ENCODE data around the gene EPHB2.

Gene EPHB2

DNA sequence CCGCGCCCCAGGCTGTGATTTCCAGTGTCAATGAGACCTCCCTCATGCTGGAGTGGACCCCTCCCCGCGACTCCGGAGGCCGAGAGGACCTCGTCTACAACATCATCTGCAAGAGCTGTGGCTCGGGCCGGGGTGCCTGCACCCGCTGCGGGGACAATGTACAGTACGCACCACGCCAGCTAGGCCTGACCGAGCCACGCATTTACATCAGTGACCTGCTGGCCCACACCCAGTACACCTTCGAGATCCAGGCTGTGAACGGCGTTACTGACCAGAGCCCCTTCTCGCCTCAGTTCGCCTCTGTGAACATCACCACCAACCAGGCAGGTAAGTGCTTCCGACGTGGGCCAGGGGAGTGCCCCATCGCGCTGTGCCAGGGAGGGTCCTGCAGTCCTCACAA, 154.2 kb downstream of the EPHB2 start:
- DNase-seq, result no peak

DNA sequence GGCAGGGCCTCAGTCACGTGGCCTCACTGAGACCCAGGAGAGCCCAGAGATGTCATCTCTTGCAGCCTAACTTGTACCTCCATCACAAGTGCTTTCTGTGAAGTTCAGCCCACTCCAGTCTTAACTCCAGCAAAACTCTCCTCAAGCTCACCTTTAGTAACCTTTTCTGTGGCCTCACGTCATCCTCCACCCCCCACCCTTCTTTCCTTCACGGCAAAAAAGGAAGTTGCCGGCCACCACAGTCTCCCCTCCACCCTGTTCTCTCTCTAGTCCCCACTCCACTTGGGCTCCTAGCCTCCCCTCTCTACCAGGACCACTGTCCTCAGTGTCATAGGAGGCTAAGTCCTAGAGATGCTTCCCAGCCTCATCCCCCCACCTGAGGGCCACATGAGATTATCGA, 155.1 kb downstream of the EPHB2 start:
- DNase-seq, result no peak

DNA sequence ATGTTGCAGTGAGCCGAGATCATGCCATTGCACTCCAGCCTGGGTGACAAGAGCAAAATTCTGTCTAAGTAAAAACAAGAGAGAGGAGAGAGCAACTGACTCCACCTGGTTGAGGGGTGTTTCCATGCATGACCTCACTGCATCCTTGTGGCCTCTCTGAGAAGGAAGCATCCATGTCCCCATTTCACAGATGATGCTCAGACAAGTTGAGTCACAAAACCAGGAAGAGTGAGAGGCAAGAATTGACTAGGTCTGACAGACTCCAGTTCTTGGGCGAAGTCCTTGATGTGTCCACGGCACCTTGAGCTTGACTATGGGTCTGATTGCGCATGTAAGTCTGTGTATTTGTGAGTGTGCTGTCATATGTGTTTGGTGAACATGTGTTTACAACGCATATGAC, 156.2 kb downstream of the EPHB2 start:
- no peak for DNase-seq

DNA sequence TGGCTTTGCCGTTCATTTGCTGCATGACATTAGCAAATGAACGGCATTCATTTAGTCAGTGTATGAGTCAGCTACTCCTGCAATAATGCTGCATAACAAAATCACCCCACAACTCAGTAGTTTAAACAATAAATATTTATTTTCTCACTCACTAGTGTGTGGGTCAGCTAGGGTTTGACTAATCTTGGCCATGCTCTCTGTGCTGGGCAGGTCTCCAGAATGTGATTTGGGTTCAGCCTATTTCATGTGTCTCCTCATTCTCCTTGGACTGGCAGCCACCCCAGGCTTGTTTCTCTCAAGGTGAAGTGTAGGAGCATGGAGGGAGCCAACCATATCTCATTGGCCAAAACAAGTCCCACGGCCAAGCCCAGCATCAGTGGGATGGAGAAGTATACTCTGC, 157.7 kb downstream of the EPHB2 start:
- no peak for DNase-seq

DNA sequence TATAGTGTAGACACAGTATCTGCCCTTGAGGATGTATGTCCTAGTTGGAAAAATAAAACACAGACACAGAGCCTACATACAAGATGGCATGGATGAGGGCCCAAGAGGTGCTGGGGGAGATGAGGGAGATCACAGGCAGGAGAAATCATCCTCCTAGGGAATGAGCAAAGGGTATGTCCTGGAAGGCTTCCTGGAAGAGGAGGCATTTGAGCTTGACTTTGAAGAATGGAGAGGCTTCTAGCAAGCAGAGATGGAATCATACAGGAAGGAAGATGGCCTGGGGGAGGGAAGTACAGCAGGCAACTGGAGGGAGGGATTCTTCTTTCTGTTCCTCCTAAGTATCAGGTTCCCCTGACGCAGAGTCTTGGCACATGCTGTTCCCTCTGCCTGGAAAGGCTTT, 158.7 kb downstream of the EPHB2 start:
- DNase-seq, result no peak

DNA sequence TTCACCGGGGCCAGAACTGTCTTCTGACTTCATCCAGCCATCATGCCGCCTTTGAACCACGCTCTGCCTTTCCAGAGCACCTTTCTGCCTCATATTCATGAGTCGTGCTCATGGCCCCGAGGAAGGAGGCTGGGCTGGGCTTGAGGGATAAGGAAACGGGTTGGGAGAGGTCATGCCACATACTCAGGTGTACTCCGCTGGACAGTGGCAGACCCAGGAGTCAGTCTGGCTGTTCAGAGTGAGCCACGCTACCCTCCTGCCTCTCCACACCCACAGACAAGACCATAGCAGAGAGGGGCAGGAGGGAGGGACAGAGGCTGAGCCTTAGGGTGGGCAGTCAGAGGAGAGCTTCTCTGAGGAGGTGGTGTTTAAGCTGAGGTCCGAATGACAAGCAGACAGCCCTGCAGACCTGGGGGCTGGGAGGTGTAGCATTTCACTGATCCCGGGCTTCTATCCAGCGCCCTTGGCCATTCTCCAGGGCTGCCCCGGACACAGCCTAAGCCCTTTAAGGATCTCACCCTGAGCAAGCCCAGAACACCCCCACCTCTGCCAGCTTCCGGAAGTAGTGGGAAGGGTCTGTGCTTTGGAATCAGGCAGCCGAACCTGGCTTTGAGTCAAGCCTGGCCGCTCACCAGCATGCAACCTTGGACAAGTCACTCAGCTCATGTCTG, 159.7 kb downstream of the EPHB2 start:
- no peak for DNase-seq

DNA sequence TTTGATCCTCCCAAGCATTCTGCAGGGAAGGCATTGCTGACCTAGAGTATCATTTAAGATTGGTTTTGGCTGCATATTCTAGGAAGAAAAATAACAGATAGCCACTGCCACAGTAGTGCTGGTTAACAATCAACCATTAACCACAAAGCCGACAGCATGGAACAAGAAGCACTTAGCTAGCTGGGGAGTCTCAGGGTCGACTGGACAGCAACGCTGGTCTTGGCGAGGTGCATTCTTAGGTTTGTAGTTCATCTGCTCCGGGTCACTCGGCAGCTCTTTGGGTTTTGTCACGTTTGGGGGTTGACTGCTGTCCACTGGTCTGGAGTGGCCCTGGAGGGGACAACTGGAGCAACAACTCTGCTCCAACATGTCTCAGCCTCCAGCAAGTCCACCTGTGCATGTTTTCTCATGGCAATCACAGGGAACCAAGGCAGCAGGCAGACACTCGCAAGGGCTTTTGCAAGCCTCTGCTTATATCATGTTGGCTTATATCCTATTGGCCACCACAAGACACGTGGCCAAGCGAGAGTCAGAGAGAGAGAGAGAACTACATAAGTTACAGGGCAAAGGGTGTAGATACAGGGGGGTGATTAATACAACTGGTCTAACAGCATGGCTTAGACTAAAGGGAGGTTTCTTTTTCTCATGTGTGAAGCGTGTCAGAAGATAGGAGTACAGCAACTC, 162.5 kb downstream of the EPHB2 start:
- DNase-seq, result no peak

DNA sequence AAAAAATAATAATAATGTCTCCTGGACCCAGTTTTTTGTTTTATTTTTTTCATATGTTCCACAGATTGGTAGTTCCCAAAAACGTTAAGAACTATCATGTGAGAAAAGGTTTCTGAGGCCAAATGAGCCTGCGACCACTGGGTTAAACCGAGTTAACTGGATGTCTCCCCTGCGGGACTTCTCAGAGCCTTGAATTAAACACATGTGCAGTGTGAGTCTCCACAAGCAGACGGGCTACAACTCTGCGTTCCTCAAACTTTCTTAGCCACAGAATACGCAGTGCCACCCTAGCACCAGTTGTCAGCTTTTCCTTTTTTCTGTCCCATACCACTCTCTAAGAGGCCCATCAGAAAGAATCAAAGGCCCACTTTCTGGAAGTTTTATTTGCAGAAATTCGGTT, 164.1 kb downstream of the EPHB2 start:
- DNase-seq, result no peak

DNA sequence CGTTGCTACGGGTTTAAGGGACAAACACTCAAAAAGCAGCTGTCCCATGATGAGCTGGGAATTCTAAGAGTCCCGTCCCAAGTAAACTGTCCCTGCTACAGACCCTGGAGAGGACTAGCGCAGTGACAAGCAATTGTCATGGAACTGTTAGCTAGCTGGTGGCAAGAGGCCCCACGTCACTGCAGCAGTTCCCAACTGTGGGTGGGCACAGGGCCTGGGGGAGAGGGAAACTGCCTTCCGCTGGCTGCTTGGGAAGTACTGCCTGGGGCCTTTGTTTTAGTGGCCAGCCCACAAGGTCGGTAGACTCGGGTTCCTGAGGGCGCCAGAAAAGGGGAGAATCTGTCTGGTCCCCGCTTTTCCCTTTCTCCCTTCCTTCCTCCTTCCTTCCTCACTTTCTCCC, 164.6 kb downstream of the EPHB2 start:
- no peak for DNase-seq

DNA sequence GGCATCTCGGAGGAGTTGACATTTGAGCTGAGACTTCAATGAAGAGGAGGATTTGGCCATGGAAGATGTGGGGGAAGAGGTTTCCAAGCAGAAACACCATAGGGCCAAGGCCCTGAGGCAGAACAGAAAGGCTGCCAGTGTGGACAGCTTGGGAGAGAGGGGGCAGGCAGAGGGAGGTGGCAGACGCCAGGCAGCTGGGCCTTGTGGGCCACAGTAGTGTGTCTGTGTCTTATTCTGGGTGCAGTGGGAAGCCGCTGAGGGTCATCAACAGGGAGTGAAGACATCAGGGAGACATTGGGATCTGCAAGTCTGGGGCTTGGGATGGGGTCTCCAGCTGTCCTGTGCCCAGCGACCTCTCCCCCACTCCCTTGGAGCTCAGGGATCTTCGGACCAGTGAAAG, 165.2 kb downstream of the EPHB2 start:
- no peak for DNase-seq

DNA sequence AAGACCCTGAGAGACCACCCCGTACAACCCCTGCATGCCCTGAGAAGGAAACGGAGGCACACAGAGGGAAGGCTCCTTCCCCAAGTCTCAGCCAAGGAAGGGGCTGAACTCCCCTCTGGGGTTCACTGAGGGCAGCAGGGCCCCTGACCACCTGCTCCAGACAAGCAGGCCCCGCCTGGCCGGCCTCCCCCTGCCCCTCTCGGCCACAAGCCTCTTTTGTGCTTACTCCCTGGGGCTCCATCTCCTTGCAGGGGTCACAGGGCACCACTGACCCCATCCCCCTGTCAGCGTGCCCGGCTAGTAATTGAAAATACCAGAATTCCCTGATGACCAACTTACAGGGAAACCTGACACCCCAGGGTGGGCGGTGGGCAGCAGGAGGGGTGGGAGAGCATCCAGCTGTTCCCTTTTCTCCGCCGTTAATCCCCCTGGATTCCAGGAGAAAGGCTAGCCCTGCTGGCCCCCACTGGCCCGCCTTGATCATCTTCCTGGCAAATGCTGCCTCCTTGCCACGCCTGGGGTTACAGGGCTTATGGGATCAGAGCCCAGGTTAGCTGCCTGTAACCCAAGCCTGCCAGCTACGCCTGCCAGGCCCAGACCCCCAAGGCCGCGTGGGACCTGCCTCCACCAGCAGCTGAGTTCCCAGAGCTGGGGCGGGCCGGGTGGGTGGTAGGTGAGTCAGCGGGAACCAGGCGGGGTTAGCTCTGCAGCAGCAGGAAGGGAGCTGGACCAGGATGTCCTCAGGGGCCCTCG, 165.9 kb downstream of the EPHB2 start:
- no peak for DNase-seq

DNA sequence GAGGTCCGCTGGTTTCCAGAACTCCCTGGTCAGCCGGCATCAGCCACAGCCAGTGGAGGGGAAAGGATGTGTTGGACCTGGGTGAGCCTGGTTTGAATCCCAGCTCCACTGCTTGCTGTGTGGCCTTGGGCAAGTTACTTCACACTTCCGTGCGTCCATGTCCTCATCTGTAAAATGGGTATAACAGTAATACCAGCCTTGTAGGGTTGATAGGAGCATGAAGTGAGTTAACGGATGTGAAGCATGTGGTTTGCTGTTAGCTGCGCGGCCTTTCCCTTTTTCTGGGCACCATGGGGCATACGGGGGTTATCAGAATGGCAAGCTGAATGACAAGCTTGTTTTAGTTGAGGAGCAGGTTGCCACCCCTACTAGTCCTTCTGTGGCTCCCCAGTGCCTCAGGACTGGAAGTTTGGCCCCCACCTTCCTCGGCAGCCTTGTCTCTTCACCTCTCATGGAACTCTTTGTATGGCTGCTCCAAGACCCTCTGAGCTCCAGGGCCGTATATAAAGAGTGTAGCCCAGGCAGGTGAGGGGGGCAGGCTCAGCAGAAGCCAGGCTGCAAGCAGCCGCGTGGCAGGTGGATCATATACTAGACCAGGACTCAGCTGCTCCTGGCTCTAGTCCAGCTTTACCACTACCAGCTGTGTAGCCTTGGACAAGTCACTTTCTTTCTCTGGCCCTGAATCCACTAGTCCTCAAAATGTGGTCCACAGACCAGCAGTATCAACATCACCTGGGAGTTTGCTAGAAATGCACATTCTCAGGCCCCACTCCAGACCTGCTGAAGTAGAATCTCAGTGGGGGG, 166.7 kb downstream of the EPHB2 start:
- peak; percentile 79 for DNase-seq

DNA sequence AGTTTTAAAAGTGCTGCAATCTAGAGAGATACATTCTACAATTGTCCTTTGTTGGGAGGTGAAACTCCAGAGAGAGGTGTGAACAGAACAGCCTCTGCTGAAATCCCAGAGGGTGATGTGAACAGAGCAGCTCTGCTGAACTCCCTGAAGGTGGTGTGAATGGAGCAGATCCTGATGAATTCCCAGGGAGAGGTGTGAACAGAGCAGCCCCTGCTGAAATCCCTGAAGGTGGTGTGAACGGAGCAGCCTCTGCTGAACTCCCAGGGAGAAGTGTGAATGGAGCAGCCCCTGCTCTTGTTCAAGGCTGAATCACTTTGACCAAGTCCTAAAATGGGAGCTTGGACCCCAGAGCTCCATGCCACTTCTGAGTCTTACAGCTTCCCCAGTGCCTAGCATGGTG, 167.3 kb downstream of the EPHB2 start:
- DNase-seq, result no peak

DNA sequence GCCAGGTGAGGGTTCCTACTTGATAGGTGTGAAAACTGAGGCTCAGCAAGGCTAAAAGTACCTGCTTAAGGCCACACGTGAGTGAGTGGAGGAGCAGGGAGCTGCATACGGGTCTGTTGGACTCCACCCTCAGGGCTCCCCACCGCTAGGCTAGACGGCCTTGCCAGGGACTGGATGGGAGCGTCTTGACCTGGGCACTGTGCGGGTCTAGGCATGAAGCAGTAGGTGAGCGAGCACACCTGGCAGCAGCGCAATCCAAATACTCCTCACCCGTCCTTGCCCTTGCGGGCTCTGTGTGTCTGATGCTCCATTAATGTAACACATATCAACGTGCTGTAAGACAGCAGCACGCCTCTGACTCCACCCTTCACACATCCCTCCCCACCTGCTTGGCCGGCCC, 168.0 kb downstream of the EPHB2 start:
- no peak for DNase-seq

DNA sequence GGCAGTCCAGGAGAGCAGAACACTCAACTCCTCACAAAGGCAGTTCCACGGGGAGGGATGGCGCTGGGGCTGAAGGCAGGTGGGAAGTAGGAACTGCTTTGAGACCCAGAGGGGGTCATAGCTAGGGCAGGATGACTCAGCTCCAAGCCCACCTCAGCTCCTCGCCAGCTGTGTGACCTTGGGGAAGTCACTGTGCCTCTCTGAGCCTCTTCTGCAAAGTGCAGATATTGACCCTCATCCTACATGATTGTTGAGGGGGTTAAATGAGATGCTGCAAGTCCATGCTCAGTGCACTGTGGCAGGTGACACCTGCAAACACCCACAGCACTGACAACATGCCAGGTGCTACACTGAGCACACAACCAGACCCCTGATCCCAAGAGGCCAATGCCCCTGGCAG, 168.8 kb downstream of the EPHB2 start:
- DNase-seq, result no peak

DNA sequence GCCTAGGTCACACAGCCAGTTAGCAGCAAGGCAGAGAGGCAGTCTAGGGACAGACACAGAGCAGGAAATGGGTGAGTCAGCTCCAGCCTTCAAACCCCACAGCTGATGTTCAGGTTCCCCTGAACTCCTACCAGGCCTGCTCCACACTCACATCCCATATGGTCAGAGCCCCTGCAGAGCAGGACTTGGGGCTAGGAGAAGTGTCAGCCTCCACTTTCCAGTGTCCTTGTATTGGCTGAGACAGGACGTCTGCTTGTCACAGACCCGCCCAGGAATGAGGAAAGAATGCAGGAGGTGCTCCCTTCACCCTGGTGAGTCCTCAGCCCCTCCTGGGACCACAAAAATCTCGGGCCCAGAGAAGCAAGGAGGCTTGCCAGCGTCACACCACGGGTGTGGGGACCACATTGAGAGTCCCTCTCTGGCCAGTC, 169.5 kb downstream of the EPHB2 start:
- DNase-seq, result no peak

DNA sequence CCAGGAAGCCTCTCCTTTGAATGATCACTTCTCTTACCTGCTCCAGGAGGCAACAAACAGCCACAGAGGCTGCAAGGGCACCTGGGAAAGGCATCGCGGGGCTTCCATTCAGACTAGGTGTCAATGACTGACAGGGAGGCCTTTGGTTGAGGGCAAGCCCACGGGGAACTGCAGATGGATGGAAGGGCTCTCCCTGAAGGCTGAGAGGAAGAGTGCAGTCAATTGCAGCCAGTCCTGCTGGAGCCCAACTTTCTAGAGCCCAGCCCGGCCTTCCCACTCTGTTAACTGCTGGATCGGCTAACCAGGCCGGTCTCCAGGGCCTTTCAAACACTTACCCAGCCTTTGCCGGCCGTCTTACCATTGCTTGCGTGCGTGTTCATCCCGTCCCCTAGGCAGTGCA, 172.8 kb downstream of the EPHB2 start:
- DNase-seq, result no peak

DNA sequence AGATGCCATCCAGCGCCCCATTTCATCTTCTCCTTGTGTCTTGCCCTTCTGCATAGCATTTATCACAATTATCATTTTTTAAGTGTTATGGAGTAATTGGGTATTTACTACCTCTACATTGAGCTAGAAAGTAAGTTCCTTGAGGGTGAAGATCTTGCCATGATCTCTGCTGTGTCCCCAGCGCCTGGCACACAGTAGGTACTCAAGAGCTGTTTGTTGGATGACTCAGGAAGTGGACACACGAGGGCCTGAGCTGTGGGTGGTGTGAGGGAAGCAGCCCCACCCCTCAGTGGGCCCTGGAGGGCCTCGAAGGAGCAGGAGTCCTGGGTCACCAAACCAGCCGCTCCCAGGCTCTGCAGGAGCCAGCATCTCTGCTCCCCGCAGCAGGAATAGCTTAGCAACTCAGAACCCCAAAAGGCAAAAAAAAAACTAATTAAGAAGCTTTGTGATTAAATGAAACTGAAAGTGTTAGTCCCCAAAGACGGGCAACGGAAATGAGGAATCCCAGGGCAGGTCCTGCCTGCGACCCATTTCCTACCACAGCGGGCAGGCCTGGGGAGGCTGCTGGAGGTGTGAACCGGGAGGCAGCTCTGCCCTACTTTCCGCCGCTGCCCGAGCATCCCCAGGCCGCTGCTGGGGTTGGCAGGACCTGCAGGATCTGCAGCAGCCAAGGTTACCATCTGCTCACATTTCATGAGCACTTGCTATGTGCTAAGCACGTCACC, 174.3 kb downstream of the EPHB2 start:
- peak; percentile 43 for DNase-seq

DNA sequence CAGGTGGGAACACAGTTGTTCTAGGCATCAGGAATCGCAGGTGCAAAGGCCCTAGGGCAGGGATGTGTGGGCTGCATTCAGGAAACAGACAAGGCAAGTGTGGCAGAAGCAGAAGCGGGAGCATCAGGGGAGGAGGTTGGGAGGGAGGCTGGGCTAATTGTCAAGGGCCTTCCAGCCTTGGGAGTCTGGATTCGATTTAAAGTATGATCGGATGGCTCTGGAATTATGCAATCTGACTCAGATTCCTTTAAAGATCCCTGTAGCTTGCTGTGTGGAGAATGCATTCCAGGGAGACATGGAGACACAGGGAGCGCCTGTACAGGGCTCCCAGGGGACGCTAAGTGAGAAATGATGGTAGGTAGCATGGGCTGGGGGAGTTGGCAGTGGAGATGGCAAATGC, 175.6 kb downstream of the EPHB2 start:
- no peak for DNase-seq

DNA sequence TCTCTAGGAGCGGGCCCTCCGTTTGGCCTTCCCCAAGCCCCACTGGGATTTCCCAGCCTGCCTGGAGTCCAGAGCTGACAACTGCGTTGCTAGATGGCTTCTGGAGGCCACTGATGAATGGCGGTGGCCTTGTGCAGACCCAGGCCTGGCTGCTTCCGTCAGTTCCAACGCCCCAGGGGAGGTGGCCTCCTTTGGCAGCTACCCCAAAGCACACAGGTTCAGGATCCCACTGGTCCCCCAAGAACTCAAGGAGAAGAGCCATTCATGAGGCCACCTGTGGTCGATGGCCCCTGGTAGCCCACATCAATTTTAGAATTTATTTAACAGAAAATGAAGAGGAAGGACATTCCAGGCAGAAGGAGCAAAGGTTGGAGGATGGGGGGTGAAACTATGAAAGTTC, 176.9 kb downstream of the EPHB2 start:
- no peak for DNase-seq

DNA sequence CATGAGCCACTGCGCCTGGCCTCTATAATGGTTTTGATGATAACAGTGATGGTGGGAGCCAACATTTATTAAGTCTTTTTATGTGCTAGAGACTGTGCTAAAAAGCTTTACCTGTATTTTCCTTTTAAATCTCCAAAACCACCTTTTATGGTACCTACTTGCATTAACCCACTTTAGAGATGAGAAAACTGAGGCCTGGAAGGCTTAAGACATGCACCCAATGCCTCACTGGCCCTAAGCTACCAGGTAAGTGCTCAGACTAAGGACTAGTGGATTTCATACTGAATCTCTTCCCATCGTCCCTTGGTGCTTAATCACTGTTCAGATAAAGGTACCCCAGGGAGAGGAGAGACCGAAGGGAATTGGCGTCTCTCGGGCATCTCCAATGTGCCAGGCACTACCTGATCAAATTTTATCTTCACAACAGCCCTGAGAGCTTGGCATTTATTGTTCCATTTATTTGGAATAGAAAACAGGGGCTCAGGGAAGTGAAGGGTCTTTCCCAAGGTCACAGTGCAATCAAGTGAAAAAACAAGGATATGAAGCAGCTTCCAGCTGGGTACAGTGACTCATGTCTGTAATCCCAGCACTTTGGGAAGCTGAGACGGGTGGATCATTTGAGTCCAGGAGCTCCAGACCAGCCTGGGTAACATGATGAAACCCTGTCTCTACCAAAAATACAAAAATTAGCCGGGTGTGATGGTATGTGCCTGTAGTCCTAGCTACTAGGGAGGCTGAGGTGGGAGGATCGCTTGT, 177.9 kb downstream of the EPHB2 start:
- DNase-seq, result no peak

Data from RPMI8226 (cell line).